ENCODE data around the gene S100A8.

Gene S100A8

GRCh38 chr1:153360190-153360589 is 30.7 kb downstream of the S100A8 start:
- H3K9me3 ChIP-seq = no peaks in the 10 kb centered on the region
- in situ Hi-C loops (cut with MboI; ENCODE audit: low sequenced_read_pairs) = loop anchor here (25.0 kb wide), 1 partner anchor 402 kb away; no protein-coding TSS in a partner anchor
- no peaks in the 10 kb centered on the region for H3K36me3 ChIP-seq (replicated peaks)
- H3K4me3 ChIP-seq = no peak overlapping the region
- no peaks in the 10 kb centered on the region for H3K4me1 ChIP-seq
- peaks cover 9% of the 10 kb centered on the region; the same call in 1 of the 2 replicates for H3K27me3 ChIP-seq (ENCODE audit: low read depth)
- no peak for DNase-seq (ENCODE audit: low spot score in 2 of 2)

DNA sequence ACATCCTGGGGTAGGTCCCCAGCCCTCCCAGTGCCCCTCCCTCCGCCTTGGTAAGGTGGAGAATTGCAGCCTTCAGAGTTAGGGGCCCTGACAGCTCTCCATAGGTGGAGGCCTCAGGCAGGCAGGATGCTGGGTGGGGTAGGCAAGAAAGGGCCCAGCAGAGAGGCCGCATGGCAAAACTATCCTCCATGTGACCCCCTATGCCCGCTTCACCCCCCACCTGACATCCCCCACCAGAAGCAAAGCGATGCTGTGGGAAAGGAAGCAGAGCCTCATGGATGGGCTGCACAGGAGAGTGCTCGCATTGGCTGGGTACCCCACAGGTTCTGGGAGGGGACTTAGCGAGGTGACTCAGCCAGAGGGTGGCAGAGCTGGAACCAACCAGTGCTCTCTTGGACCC is 31.6 kb downstream of the S100A8 start:
- H3K4me3 ChIP-seq = no peak overlapping the region
- H3K4me1 ChIP-seq = no peaks in the 10 kb centered on the region
- in situ Hi-C loops (cut with MboI; ENCODE audit: low sequenced_read_pairs) = loop anchor here (5.0 to 25.0 kb wide), 3 partner anchors 143 to 403 kb away; partner anchors contain the start of gene S100A2

GRCh38 chr1:153358691-153358975 is 32.2 kb downstream of the S100A8 start:
- in situ Hi-C loops (cut with MboI; ENCODE audit: low sequenced_read_pairs) = loop anchor here (5.0 to 25.0 kb wide), 3 partner anchors 144 to 404 kb away; partner anchors contain the start of gene S100A2
- Histone ChIP-seq H3K4me1 (no peaks in the 10 kb centered on the region), H3K27me3 (ENCODE audit: low read depth) (peaks cover 9% of the 10 kb centered on the region; the same call in 1 of the 2 replicates), H3K4me3 (no peak overlapping the region), H3K36me3 (replicated peaks) (no peaks in the 10 kb centered on the region), H3K9me3 (no peaks in the 10 kb centered on the region)
- DNase-seq (ENCODE audit: low spot score in 2 of 2) = no peak

More for the DNA sequence above, 31.6 kb downstream of the S100A8 start:
- no peak for DNase-seq (ENCODE audit: low spot score in 2 of 2)
- no peaks in the 10 kb centered on the region for H3K9me3 ChIP-seq
- H3K36me3 ChIP-seq (replicated peaks) = no peaks in the 10 kb centered on the region
- H3K27me3 ChIP-seq (ENCODE audit: low read depth) = peaks cover 9% of the 10 kb centered on the region; the same call in 1 of the 2 replicates

DNA sequence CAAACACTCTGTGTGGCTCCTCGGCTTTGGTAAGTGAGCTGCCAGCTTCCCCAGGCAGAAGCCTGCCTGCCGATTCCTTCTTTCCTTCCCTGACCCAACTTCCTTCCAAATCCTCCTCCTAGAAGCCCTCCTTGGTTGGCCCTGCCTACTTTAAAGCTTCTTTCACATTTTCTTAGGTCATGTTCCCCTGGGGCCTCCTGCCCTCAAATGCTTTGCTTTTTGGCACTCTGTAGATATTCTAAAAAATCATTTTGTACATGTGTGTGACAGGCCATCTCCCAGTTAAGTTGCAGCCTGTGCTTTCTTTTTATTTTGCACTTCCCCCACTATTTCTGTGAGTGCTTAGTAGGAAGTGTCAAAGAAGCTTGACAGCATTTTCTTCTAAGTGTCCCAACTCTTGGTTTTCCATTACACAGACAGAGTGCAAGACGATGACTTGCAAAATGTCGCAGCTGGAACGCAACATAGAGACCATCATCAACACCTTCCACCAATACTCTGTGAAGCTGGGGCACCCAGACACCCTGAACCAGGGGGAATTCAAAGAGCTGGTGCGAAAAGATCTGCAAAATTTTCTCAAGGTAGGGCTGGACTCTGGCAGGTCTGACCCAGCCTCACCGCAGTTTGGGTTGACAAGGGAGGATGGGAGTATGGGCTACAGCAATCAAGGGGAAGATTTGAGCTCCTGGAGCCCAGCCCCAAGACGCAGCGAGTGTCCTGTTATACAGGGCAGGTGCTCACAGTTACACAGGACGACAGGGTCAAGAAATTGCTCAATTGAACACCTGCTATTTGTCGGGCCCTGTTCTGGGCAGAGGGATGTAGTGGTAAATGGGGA is 32.8 kb downstream of the S100A8 start, which contains the start of gene S100A9:
Gene S100A9 (plus strand): TSS at position 2 of the 838 bp plus-strand sequence. CDS start 430 bp downstream, at position 432.
- Histone ChIP-seq H3K9me3 (no peaks in the 10 kb centered on the region), H3K36me3 (replicated peaks) (no peaks in the 10 kb centered on the region), H3K27me3 (ENCODE audit: low read depth) (peaks cover 9% of the 10 kb centered on the region; the same call in 1 of the 2 replicates), H3K4me3 (no peak within 1 kb of the TSS), H3K4me1 (no peaks in the 10 kb centered on the region)
- DNase-seq (ENCODE audit: low spot score in 2 of 2) = no peak
- in situ Hi-C loops (cut with MboI; ENCODE audit: low sequenced_read_pairs) = loop anchor here (5.0 to 25.0 kb wide), 3 partner anchors 144 to 404 kb away; partner anchors contain the start of gene S100A2

GRCh38 chr1:153357076-153357852 is 33.6 kb downstream of the S100A8 start:
- H3K27me3 ChIP-seq (ENCODE audit: low read depth) = peaks cover 9% of the 10 kb centered on the region; the same call in 1 of the 2 replicates
- in situ Hi-C loops (cut with MboI; ENCODE audit: low sequenced_read_pairs) = loop anchor here (5.0 to 25.0 kb wide), 3 partner anchors 145 to 405 kb away; partner anchors contain the start of gene S100A2
- no peak for DNase-seq (ENCODE audit: low spot score in 2 of 2)
- H3K9me3 ChIP-seq = no peaks in the 10 kb centered on the region
- no peak overlapping the region for H3K4me3 ChIP-seq
- H3K4me1 ChIP-seq = no peaks in the 10 kb centered on the region
- no peaks in the 10 kb centered on the region for H3K36me3 ChIP-seq (replicated peaks)

DNA sequence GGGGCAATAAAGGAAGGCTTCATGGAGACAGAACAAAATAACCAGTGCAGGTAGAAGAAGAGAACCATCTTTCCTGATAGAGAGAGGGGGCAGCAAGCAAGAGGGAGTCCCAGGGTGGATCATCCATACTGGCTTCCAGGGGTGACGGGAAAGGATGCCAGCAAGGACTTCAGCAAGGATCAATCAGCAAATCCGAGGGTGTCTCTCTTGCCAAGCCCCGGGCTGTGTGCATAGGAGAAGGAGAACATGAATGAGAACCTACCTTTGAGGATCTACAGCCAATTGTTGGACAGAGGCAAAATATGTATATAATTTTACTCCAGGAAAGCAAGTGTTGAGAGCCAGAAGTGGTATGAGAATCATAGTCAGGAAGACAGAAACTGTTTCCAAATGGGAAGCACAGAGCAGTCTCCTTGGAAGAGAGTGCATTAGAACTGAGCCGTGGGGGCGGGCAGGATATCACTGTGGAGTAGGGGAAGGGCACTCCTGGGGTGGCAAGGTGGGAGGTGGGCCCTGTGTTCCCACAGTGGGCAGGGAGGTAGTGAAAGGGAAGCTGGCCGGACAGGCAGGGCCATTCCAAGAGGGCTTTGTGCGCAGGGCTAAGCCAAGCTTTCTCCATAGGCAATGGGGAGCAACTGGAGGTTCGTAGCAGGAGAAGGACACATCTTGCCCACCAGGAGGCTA is 34.3 kb downstream of the S100A8 start:
- Histone ChIP-seq H3K27me3 (ENCODE audit: low read depth) (peaks cover 9% of the 10 kb centered on the region; the same call in 1 of the 2 replicates), H3K9me3 (no peaks in the 10 kb centered on the region), H3K4me1 (no peaks in the 10 kb centered on the region), H3K36me3 (replicated peaks) (no peaks in the 10 kb centered on the region), H3K4me3 (no peak overlapping the region)
- in situ Hi-C loops (cut with MboI; ENCODE audit: low sequenced_read_pairs) = loop anchor here (5.0 to 25.0 kb wide), 3 partner anchors 146 to 406 kb away; partner anchors contain the start of gene S100A2
- no peak for DNase-seq (ENCODE audit: low spot score in 2 of 2)

GRCh38 chr1:153355445-153356071 is 35.3 kb downstream of the S100A8 start:
- peak; percentile 36 to 66 for DNase-seq (ENCODE audit: low spot score in 2 of 2)
- no peaks in the 10 kb centered on the region for H3K36me3 ChIP-seq (replicated peaks)
- peaks cover 16% of the 10 kb centered on the region for H3K27me3 ChIP-seq (ENCODE audit: low read depth)
- H3K4me3 ChIP-seq = no peak overlapping the region
- no peaks in the 10 kb centered on the region for H3K9me3 ChIP-seq
- in situ Hi-C loops (cut with MboI; ENCODE audit: low sequenced_read_pairs) = loop anchor here (5.0 to 25.0 kb wide), 3 partner anchors 147 to 407 kb away; partner anchors contain the start of gene S100A2
- H3K4me1 ChIP-seq = no peaks in the 10 kb centered on the region

DNA sequence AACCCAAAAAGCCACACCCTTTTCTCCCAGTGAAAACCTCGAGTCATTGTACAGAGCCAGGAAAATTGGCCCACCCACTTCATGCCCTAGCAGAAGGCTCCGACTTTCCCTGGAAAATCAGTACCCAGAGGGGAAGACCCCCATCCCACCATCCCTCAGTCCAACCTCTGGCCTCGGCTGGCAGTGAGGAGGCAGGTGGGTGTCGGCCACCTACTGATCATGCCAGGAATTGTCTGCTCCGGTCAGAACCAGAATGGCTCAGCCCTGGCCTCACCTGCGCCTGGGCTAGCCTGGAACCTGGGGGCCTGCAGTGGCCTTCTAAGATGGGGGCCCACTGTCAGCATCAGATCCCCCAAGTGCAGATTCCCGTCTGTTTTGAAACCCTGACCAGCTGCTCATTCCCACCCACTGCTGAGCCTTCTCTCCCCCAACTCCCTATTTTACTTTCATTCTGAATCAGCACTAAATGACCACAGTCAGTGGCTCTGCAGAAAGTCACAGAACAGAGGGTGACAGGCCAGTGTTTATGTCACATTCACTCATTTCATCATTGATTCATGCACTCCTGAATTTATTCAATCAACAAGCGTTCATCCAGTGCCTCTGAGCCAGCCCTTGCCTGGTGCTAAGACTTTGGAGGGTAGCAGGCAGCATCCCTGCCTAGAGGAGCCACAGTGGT is 36.2 kb downstream of the S100A8 start:
- no peaks in the 10 kb centered on the region for H3K4me1 ChIP-seq

DNA sequence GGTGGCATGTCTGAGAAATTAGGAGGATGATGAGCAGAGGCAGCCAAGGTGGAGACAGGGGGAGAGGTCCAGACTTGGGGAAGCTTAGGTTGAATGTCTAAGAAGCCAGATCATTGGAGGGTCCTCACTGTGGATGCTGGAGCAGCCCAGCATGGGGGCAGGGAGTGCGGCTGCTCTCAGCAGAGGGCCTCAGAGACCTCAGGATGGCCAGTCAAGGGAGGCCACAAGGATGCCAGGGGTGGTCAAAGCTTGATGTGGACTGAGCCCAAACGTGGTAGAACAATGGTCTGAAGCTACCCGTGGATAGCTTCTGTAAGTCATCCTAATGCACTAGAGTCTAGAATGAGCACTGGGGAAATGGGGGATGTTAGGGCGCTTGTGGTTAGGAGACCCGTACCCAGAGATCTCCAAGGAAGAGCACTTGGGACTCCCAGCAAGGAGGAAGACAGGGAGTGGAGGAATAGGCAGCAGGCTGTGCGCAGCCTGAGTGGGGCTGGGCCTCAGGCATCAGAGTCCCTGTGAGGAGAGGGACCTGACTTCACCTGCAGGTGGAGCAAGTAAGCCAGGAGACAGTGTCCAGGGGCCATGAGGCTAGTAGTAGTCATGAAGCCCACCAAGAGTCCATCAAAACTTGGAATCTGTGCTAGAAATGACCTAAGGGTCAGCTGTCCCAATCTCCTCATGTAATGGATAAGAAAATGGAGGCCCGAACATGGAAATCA is 37.5 kb downstream of the S100A8 start:
- H3K9me3 ChIP-seq = no peaks in the 10 kb centered on the region
- DNase-seq (ENCODE audit: low spot score in 2 of 2) = peak in 1 of 2 experiments; percentile 33
- no peak overlapping the region for H3K4me3 ChIP-seq
- no peaks in the 10 kb centered on the region for H3K4me1 ChIP-seq
- H3K36me3 ChIP-seq (replicated peaks) = no peaks in the 10 kb centered on the region
- peaks cover 19% of the 10 kb centered on the region for H3K27me3 ChIP-seq (ENCODE audit: low read depth)
- in situ Hi-C loops (cut with MboI; ENCODE audit: low sequenced_read_pairs) = loop anchor here (10.0 to 25.0 kb wide), 2 partner anchors 211 to 409 kb away; partner anchors contain the start of gene S100A2

More for the DNA sequence above, 36.2 kb downstream of the S100A8 start:
- Histone ChIP-seq H3K27me3 (ENCODE audit: low read depth) (peaks cover 19% of the 10 kb centered on the region), H3K36me3 (replicated peaks) (no peaks in the 10 kb centered on the region), H3K9me3 (no peaks in the 10 kb centered on the region), H3K4me3 (no peak overlapping the region)
- in situ Hi-C loops (cut with MboI; ENCODE audit: low sequenced_read_pairs) = loop anchor here (5.0 to 25.0 kb wide), 3 partner anchors 148 to 408 kb away; partner anchors contain the start of gene S100A2
- no peak for DNase-seq (ENCODE audit: low spot score in 2 of 2)

GRCh38 chr1:153352523-153352922 is 38.4 kb downstream of the S100A8 start:
- in situ Hi-C loops (cut with MboI; ENCODE audit: low sequenced_read_pairs) = loop anchor here (10.0 to 25.0 kb wide), 2 partner anchors 212 to 410 kb away; partner anchors contain the start of gene S100A2

DNA sequence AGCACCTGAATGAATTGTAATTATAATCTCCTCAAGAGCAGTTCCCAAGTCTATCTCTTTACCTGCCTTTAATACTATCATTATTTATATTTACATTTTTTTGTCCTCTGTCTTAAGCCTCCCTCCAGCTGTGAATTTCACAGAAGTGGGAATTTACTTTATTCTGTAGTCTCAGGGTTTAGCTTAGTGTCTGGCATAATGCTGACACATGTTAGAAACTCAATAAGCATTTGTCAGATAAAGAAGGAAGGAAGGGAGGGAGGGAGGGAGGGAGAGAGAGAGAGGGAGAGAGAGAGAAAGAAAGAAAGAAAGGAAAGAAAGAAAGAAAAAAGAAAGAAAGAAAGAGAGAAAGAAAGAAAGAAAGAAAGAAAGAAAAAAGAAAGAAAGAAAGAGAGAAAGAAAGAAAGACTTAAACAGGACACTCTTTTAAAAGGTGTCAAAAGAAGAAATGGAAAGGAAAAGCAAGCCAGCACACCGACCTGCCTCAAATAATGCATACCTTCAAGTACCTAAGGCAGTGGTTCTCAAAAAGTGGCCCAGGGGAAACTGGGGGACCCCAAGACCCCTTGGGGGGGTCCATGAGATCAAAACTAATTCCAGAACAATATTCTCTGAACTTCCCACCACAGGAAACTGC is 40.4 kb downstream of the S100A8 start:
- no peaks in the 10 kb centered on the region for H3K36me3 ChIP-seq (replicated peaks)
- in situ Hi-C loops (cut with MboI; ENCODE audit: low sequenced_read_pairs) = loop anchor here (10.0 to 25.0 kb wide), 2 partner anchors 214 to 412 kb away; partner anchors contain the start of gene S100A2
- H3K27me3 ChIP-seq (ENCODE audit: low read depth) = peaks cover 15% of the 10 kb centered on the region
- no peak overlapping the region for H3K4me3 ChIP-seq
- no peaks in the 10 kb centered on the region for H3K9me3 ChIP-seq
- H3K4me1 ChIP-seq = no peaks in the 10 kb centered on the region
- DNase-seq (ENCODE audit: low spot score in 2 of 2) = no peak

More at GRCh38 chr1:153352523-153352922, 38.4 kb downstream of the S100A8 start:
- peak; percentile 70 to 72 for DNase-seq (ENCODE audit: low spot score in 2 of 2)
- Histone ChIP-seq H3K9me3 (no peaks in the 10 kb centered on the region), H3K27me3 (ENCODE audit: low read depth) (peaks cover 16% of the 10 kb centered on the region), H3K4me1 (no peaks in the 10 kb centered on the region), H3K36me3 (replicated peaks) (no peaks in the 10 kb centered on the region), H3K4me3 (no peak overlapping the region)
